Measurements from ENCODE around the gene DCST2.

- TF ChIP-seq CTCF (IDR thresholded peaks at IDR 0.05; ENCODE audit: poor library complexity, severe bottlenecking) = no peak
- no peak for TF ChIP-seq EZH2 (IDR thresholded peaks at IDR 0.05; ENCODE audit: borderline replicate concordance, insufficient read depth, low read length, poor library complexity, severe bottlenecking)
- no peak for TF ChIP-seq POLR2AphosphoS5 (IDR thresholded peaks at IDR 0.05)
- TF ChIP-seq EP300 (conservative IDR thresholded peaks at IDR 0.05; ENCODE audit: poor library complexity, severe bottlenecking) = no peak
- TF ChIP-seq TAF1 (IDR thresholded peaks at IDR 0.05; ENCODE audit: low read depth) = no peak
- TF ChIP-seq REST (IDR thresholded peaks at IDR 0.05; ENCODE audit: borderline replicate concordance) = no peak
- TF ChIP-seq MXI1 (conservative IDR thresholded peaks at IDR 0.05; ENCODE audit: poor library complexity, severe bottlenecking) = no peak
- no peak for TF ChIP-seq SMC3 (conservative IDR thresholded peaks at IDR 0.05; ENCODE audit: poor library complexity)
- no peak for TF ChIP-seq RAD21 (conservative IDR thresholded peaks at IDR 0.05)
These were observed 51.2 kb downstream of the DCST2 start for GRCh38 chr1:154982341-154982740.

Measured in neural cell (in vitro differentiated cells).